Brain pericyte (primary cell): Measurements from ENCODE around the gene PRM3.

ENCODE experiments used
- DNase-seq: peaks from one replicate; pipeline ENCODE4 v3.0.0-alpha.2; 2012; ENCODE audit warnings: low read depth, low spot score

Gene PRM3

GRCh38 chr16:11280616-11281522 is 7.4 kb upstream of the PRM3 start, which contains the start of gene PRM1:
PRM1 (minus strand) TSS chr16:11281330; CDS start chr16:11281238, 92 bp downstream.
- DNase-seq = no peak

DNA sequence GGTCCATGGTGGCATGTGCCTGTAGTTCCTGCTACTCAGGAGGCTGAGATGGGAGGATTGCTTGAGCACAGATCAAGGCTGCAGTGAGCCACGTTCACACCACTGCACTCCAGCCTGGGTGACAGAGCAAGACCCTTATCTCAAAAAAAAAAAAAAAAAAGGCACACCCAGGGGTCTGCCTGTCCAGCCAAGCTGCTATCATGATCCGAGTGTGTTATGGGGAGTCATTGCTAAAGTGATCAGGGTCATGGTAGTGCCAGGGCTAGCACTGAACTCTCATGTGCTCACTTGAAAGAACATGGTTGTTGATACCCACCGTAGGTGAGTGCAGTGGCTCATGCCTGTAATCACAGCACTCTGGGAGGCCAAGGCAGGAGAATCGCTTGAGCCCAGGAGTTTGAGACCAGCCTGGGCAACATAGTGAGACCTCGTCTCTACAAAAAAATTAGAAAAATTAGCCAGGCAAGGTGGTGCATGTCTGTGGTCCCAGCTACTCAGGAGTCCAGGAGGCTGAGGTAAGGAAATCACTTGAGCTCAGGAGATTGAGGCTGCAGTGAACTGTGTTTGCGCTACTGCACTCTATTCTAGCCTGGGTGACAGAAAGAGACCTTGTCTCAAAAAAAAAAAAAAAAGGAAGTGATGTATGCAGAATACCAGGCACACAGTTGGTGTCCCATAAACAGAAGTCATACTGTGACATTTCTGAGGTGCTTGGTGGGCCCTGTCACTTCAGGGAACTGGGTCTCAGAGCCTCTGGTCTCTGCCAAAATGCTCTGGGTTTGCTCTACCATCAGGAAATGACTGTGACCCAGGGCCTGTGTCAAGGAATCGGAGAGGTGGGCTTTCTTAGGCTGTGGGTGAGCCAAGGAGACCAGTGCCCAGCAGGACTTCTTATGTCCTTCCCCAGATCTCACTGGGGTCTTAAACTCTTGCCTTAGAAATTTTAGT is 5.5 kb upstream of the PRM3 start:
- no peak for DNase-seq

DNA sequence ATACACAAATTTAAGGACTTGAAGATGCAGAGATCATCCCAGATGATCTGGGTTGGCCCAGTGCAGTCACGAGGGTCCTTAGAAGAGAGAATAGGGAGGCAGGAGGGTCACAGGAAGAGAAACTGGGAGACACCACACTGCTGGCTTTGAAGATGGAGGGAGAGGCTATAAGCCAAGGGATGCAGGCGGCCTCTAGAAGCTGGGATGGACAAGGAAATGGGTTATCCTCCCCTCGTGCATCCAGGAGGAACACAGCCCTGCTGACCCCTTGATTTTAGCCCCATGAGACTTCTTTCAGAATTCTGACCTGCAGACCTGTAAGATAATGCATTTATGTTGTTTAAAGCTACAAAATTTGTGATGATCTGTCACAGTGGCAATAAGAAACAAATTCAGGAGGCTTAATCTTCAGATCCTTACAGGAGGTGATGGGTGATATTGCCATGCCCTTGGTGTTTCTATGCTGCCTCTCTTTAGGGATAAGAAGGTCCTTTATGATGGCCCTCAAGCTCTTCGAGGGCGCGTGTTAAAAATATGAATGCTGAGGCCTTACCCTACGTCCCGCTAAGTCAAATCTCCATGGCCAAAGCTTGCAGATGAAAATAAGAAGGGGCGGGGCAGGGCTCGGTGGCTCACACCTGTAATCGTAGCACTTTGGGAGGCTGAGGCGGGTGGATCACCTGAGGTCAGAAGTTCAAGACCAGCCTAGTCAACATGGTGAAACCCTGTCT is 4.3 kb upstream of the PRM3 start:
- DNase-seq = no peak

GRCh38 chr16:11276896-11277593 is 3.6 kb upstream of the PRM3 start:
- no peak for DNase-seq

GRCh38 chr16:11276143-11276895 is 2.9 kb upstream of the PRM3 start, which contains the start of gene PRM2:
PRM2 (minus strand) TSS chr16:11276480; CDS start chr16:11276370, 110 bp downstream.
- DNase-seq = no peak

- DNase-seq = no peak
Observed at GRCh38 chr16:11274964-11275363, 1.5 kb upstream of the PRM3 start.

- DNase-seq = no peak
Observed at GRCh38 chr16:11273721-11274324, 394 bp upstream of the PRM3 start.

DNA sequence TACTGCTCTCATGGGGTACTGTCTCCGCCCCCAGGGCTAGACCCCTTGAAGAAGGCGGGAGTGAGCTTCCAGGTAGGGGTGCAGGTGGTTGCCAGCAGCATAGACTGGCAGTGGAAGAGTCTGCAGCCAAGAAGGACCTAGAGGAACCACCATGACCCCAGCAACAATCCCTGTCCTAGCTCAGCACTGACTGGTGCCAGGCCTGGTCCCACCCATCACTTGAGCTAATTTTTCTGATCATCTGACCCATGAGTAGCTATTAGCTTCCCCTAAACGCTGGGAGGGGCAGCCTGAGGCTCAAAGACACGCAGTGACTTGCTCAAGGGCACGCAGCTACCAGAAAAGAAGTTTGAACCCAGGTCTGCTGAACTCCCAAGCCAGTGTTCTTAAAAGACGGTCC is 945 bp downstream of the PRM3 start:
- no peak for DNase-seq

- DNase-seq = no peak
Observed at GRCh38 chr16:11271610-11272009, 1.8 kb downstream of the PRM3 start.

- no peak for DNase-seq
Observed at GRCh38 chr16:11270602-11271162, 2.7 kb downstream of the PRM3 start.

DNA sequence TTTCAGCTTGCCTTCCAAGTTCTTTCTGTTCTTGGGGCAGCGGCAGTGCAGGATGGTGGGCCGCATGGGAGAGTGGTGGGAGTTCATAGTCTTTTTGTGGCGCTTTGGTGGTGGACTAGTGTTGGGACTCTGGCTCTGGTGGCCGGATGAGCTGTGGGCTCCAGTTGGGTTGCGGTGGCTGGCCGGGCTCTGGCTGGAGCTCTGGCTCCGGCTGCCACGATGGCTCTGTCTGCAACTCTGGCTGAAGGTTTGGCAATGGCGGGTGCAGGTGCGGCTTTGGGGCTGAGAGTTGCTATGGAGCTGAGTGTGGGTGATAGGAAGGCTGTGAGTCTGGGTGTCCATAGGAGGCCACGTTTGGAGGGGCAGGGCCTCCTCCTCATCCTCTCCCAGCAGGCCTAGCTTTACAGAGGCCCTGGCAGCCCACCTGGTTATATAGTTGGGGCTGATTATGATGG is 4.5 kb downstream of the PRM3 start, which contains the start of gene TNP2:
TNP2 (minus strand) TSS at position 405 of the 455 bp plus-strand sequence; CDS start at position 342, 63 bp downstream.
- no peak for DNase-seq

- DNase-seq = no peak
Observed at GRCh38 chr16:11265124-11265523, 8.3 kb downstream of the PRM3 start.

DNA sequence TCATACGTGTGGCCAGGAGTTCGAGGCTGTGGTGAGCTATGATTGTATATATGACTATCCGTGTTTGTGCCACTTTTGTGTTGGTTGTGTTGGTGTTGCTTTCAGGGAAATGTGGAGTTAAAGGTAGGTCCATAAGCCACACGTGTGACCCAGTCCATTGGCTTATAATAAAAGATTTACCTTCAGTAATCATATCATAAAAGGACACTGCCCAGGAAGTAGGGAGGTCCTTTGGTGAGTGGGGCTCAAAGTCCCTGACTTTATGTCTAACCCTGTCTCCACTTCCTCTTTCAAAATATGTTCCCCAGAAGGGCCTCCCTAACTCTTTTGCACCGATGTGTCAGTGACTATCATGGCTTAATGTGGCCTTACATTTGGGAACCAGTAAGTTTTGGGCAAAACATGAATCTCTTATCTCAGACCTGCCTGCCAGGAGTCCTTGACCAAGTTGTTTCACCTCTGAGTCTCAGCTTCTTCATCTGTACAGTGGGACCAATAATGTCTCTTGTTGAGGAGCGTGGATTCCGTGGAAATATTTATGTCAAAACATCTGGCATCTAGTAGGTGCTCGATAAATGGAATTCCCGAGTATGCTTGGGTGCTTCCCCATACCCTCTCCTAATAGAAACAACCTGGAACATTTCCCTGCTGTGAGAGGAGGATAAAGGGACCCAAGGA is 9.1 kb downstream of the PRM3 start:
- DNase-seq = no peak

GRCh38 chr16:11263737-11264136 is 9.7 kb downstream of the PRM3 start:
- no peak for DNase-seq

DNA sequence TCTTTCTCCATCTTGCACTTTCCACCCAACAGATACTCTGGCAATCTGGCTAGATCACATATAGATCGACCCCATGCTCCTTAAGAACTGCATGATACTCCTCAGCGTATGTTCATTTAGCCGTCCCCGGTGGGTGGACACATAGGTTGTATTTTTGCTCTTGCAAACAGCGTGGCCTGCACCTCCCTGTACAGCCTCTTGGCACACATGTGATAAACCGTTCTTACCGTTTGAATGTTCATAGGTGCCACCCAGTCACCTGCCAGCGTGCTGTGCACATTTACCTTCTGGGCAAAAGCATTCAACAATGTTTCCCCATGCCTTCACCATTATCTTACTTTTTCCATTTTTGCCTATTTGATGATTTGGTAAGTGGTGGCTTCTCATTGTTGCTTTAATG is 10.5 kb downstream of the PRM3 start:
- DNase-seq = no peak

GRCh38 chr16:11260596-11260966 is 12.8 kb downstream of the PRM3 start:
- DNase-seq = no peak

- DNase-seq = no peak
Observed at GRCh38 chr16:11259655-11260595, 13.5 kb downstream of the PRM3 start.
